Sigmoid colon (tissue), 7 donors: ENCODE measurements around the gene GID4. TPM values are rescaled to one million over a fixed set of nuclear protein-coding genes. Genes with fewer than 3 reads are reported as not detected.

Experiments used
- DNase-seq: peaks from one replicate; pipeline ENCODE4 v3.0.0-alpha.2; 2019
- H3K27ac ChIP-seq, 4 donors: fragments of 200-600 bp; sonication (generic); one replicate each; pipeline ENCODE4 v1.5.1; 2016 to 2019; ENCODE audit warnings: mild to moderate bottlenecking in 1 of 4
- H3K27me3 ChIP-seq, 3 donors: fragments of 200-600 bp; sonication (generic); one replicate each; pipeline ENCODE4 v1.5.1; 2019; ENCODE audit warnings: mild to moderate bottlenecking in 1 of 3
- H3K36me3 ChIP-seq, 4 donors: fragments of 200-600 bp; sonication (generic); one replicate each; pipeline ENCODE4 v1.5.1; 2016 to 2019
- H3K4me1 ChIP-seq, 4 donors: fragments of 200-600 bp; sonication (generic); one replicate each; pipeline ENCODE4 v1.5.1; 2017 to 2019
- H3K4me3 ChIP-seq, 4 donors: fragments of 200-600 bp; sonication (generic); one replicate each; pipeline ENCODE4 v1.5.1; 2017 to 2019; ENCODE audit warnings: mild to moderate bottlenecking in 2 of 4, moderate library complexity in 1 of 4
- H3K9me3 ChIP-seq, 4 donors: fragments of 200-600 bp in 3 of 4; sonication (generic) in 3 of 4; one replicate each; pipeline versions ENCODE4 v1.5.1 to v1.6.1; 2013 to 2019
- EP300 ChIP-seq, 4 donors: sonication (generic); formaldehyde crosslinking; IDR thresholded peaks; one replicate each; pipeline ENCODE4 v1.6.1; 2017; ENCODE audit warnings: antibody characterized with exemption in 4 of 4
- POLR2A ChIP-seq, 2 donors: fragments of 450-650 bp; IDR thresholded peaks; one replicate each; pipeline ENCODE4 v1.6.1; 2016; ENCODE audit warnings: antibody characterized with exemption in 2 of 2, mild to moderate bottlenecking in 2 of 2, moderate library complexity in 2 of 2
- POLR2AphosphoS5 ChIP-seq, 4 donors: sonication (generic); formaldehyde crosslinking; IDR thresholded peaks; one replicate each; pipeline ENCODE4 v1.6.1; 2017; ENCODE audit warnings: antibody characterized with exemption in 4 of 4
- WGBS, 2 donors: extraction: QIAGEN DNeasy Blood & Tissue Kit; methylation state at CpG; one replicate each; pipeline ENCODE4 v1.1.7; 2013; 5-methylcytosine and 5-hydroxymethylcytosine counted together
- intact Hi-C: fragments of 100-400 bp; cut with DNase I; formaldehyde crosslinking; loops from one replicate; pipeline ENCODE4 v1.15.1; 2023
- polyA plus RNA-seq, 3 donors: library from polyadenylated mRNA; stranded (reverse); fragments of 200-250 nt; gene quantifications; one replicate each; pipeline ENCODE4 v1.2.3, GENCODE V29; 2013
- total RNA-seq, 4 donors: library from RNA; depleted of rRNA; stranded (reverse); fragments of >200 nt; gene quantifications; one replicate each; pipeline ENCODE4 v1.1.0, GENCODE V29; 2016
- TF ChIP-seq, protein P1 (sequence below), 4 experiments: fragments of 450-650 bp in 3 of 4; fragments of 200-600 bp in 1 of 4; IDR thresholded peaks; one replicate each; pipeline ENCODE4 v1.5.1; 2016 to 2019; ENCODE audit warnings: antibody characterized with exemption in 4 of 4, mild to moderate bottlenecking in 3 of 4, moderate library complexity in 2 of 4
- donor health status: healthy with polysubstance abuse.
- donor health status: Bipolar disorder and iron deficiency.
- donor health status: healthy.

GID4 gene
- total and polyA plus RNA-seq, 7 donors = 2.8 to 25.2 (median 20.0) TPM

GRCh38 chr17:18093616-18094408 lies 54.6 kb downstream of the GID4 start:
- Histone ChIP-seq H3K27ac (no peak overlapping the region), H3K4me1 (peaks cover 0 to 7% (median 2%) of the 10 kb centered on the region in 4 donors), H3K4me3 (no peak overlapping the region), H3K36me3 (peaks cover 14 to 63% (median 32%) of the 10 kb centered on the region in 4 donors), H3K9me3 (no peaks in the 10 kb centered on the region), H3K27me3 (no peaks in the 10 kb centered on the region)
- 81 to 83% methylated on average over 15 of the region's 15 CpGs for WGBS, 2 donors
- DNase-seq = no peak
- TF ChIP-seq EP300 (IDR thresholded peaks at IDR 0.05) = no peak
- TF ChIP-seq, protein P1, sequence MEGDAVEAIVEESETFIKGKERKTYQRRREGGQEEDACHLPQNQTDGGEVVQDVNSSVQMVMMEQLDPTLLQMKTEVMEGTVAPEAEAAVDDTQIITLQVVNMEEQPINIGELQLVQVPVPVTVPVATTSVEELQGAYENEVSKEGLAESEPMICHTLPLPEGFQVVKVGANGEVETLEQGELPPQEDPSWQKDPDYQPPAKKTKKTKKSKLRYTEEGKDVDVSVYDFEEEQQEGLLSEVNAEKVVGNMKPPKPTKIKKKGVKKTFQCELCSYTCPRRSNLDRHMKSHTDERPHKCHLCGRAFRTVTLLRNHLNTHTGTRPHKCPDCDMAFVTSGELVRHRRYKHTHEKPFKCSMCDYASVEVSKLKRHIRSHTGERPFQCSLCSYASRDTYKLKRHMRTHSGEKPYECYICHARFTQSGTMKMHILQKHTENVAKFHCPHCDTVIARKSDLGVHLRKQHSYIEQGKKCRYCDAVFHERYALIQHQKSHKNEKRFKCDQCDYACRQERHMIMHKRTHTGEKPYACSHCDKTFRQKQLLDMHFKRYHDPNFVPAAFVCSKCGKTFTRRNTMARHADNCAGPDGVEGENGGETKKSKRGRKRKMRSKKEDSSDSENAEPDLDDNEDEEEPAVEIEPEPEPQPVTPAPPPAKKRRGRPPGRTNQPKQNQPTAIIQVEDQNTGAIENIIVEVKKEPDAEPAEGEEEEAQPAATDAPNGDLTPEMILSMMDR (IDR thresholded peaks at IDR 0.05) = no peak
- no peak for TF ChIP-seq POLR2AphosphoS5 (IDR thresholded peaks at IDR 0.05)
- TF ChIP-seq POLR2A (IDR thresholded peaks at IDR 0.05) = no peak
- intact Hi-C loops = no loop called here

DNA sequence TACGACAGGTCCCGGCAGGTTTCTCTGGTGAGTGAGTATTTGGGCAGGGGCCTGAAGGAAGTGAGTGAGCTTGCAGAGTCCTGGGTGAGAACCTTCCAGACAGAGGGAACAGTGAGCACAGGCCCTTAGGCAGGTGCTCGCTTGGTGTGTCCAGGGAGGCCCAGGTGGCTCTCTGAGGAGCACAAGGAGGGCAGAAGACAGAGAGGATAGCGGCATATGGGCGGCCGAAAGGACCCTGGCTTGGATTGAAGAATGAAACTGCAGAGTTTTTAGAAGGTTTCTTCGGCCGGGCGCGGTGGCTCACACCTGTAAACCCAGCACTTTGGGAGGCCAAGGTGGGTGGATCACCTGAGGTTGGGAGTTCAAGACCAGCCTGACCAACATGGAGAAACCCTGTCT lies 55.2 kb downstream of the GID4 start:
- DNase-seq = no peak
- H3K9me3 ChIP-seq = no peaks in the 10 kb centered on the region
- intact Hi-C loops = no loop called here
- no peak overlapping the region for H3K27ac ChIP-seq
- H3K36me3 ChIP-seq = peaks cover 14 to 69% (median 37%) of the 10 kb centered on the region in 4 donors
- no peak overlapping the region for H3K4me3 ChIP-seq
- 94 to 98% methylated on average over 10 of the region's 10 CpGs for WGBS, 2 donors
- H3K4me1 ChIP-seq = peaks cover 0 to 3% (median 0%) of the 10 kb centered on the region in 4 donors
- H3K27me3 ChIP-seq = no peaks in the 10 kb centered on the region
- TF ChIP-seq POLR2A (IDR thresholded peaks at IDR 0.05) = no peak
- TF ChIP-seq, protein P1 (IDR thresholded peaks at IDR 0.05) = no peak
- TF ChIP-seq POLR2AphosphoS5 (IDR thresholded peaks at IDR 0.05) = no peak
- TF ChIP-seq EP300 (IDR thresholded peaks at IDR 0.05) = no peak

DNA sequence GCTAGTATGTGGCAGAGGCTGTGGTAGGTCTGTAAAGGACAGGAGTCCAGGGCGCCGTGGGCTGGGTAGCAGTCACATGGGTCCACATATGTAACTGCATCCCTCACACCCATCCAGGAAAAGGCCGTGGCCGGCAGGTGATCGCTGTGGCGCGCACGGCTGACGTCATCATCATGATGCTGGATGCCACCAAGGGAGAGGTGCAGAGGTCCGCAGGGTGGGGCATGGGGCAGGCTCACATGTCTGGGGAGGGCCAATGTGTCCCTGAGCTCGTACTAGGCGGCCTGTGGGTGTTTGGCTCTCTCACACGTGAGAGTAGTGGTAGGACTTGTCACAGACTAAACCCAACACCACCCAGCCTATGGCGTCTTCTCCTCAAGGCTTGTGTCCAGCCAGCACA lies 60.3 kb downstream of the GID4 start:
- 92 to 94% methylated on average over 14 of the region's 14 CpGs for WGBS, 2 donors
- intact Hi-C loops = no loop called here
- no peaks in the 10 kb centered on the region for H3K9me3 ChIP-seq
- no peak overlapping the region for H3K4me3 ChIP-seq
- no peaks in the 10 kb centered on the region for H3K27me3 ChIP-seq
- no peak overlapping the region for H3K27ac ChIP-seq
- no peak for TF ChIP-seq POLR2AphosphoS5 (IDR thresholded peaks at IDR 0.05)
- TF ChIP-seq POLR2A (IDR thresholded peaks at IDR 0.05) = no peak
- TF ChIP-seq, protein P1 (IDR thresholded peaks at IDR 0.05) = no peak
- no peak for TF ChIP-seq EP300 (IDR thresholded peaks at IDR 0.05)
- peaks cover 6 to 92% (median 44%) of the 10 kb centered on the region in 4 donors for H3K36me3 ChIP-seq
- no peaks in the 10 kb centered on the region for H3K4me1 ChIP-seq
- no peak for DNase-seq

DNA sequence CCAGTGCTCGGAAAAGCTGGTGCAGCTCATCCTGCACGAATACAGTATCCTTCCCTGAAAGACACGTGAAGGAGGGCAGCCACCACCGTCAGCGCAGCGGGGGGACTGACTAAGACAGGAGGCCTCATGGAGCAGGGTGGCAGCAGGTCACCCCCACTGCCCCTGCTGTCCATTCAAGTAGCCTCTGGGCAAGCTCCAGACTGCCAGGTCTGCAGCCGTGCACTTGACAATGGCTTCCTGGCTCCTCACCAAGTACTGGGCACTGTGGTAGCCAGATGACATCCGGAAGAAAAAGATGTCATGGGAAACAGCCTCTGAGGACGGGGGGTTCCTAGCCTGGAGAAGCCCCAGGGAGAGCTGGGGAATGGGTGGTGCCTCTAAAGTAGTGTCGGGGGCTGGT lies 61.4 kb downstream of the GID4 start:
- Histone ChIP-seq H3K27ac (no peak overlapping the region), H3K27me3 (no peaks in the 10 kb centered on the region), H3K9me3 (no peaks in the 10 kb centered on the region), H3K36me3 (peaks cover 5 to 94% (median 45%) of the 10 kb centered on the region in 4 donors), H3K4me1 (no peaks in the 10 kb centered on the region), H3K4me3 (no peak overlapping the region)
- no peak for DNase-seq
- WGBS, 2 donors = 90 to 93% methylated on average over 10 of the region's 10 CpGs
- intact Hi-C loops = no loop called here
- no peak for TF ChIP-seq EP300 (IDR thresholded peaks at IDR 0.05)
- TF ChIP-seq, protein P1 (IDR thresholded peaks at IDR 0.05) = no peak
